ENCODE measurements around the gene BAIAP2L2.
A peak's percentile ranks its signal among the peaks of the same experiment; 100 is the strongest.
"Not testable (repeated sequence)": the region's sequence is repeated elsewhere in the genome, so short reads cannot be mapped to it uniquely, and the experiment has no call there.

Gene BAIAP2L2

GRCh38 chr22:38040953-38041759 is 69.3 kb downstream of the BAIAP2L2 start:
- Histone ChIP-seq H3K4me1 (ENCODE audit: control insufficient read depth in 2 of 2, insufficient read depth in 2 of 2, low read length in 2 of 2) (no peaks in the 10 kb centered on the region), H3K36me3 (ENCODE audit: control insufficient read depth in 2 of 2, insufficient read depth in 2 of 2, low read length in 2 of 2) (no peaks in the 10 kb centered on the region), H3K27me3 (ENCODE audit: control insufficient read depth in 2 of 2, insufficient read depth in 2 of 2, low read length in 2 of 2) (no peaks in the 10 kb centered on the region), H3K9ac (ENCODE audit: low read depth in 1 of 2, low read length in 2 of 2) (no peak overlapping the region), H3K27ac (ENCODE audit: low read depth in 2 of 2, low read length in 2 of 2) (no peak overlapping the region), H3K4me3 (ENCODE audit: low read length in 2 of 2) (no peak overlapping the region), H3K9me3 (ENCODE audit: control insufficient read depth in 2 of 2, low read length in 2 of 2) (no peaks in the 10 kb centered on the region)

GRCh38 chr22:38038890-38039812 is 71.3 kb downstream of the BAIAP2L2 start:
- no peaks in the 10 kb centered on the region for H3K27me3 ChIP-seq (ENCODE audit: control insufficient read depth in 2 of 2, insufficient read depth in 2 of 2, low read length in 2 of 2)
- H3K9me3 ChIP-seq (ENCODE audit: control insufficient read depth in 2 of 2, low read length in 2 of 2) = no peaks in the 10 kb centered on the region
- H3K27ac ChIP-seq (ENCODE audit: low read depth in 2 of 2, low read length in 2 of 2) = peak overlapping the region in 1 of 2 donors; percentile 33
- no peaks in the 10 kb centered on the region for H3K36me3 ChIP-seq (ENCODE audit: control insufficient read depth in 2 of 2, insufficient read depth in 2 of 2, low read length in 2 of 2)
- peaks cover 3 to 5% of the 10 kb centered on the region in 2 donors for H3K4me1 ChIP-seq (ENCODE audit: control insufficient read depth in 2 of 2, insufficient read depth in 2 of 2, low read length in 2 of 2)
- no peak overlapping the region for H3K4me3 ChIP-seq (ENCODE audit: low read length in 2 of 2)
- no peak overlapping the region for H3K9ac ChIP-seq (ENCODE audit: low read depth in 1 of 2, low read length in 2 of 2)

DNA sequence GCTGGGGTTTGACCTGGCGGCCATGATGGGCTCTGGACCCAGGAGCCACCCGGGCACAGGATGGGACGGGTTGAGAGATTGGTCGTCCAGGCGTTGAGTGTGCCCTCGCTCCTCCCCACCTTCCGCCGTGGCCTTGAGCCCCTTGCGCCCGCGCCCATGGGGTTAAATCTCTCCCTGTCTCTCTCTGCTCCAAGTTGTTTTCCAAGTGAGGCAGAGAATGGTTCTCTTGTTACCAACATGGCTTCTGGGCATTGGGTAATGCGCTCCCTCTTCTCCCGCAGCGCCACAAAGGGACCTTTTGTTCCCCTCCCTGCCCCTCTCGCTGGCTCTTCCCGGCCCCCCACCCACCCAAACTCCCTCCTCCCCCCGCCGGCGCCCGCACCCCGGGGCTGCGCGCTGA is 72.1 kb downstream of the BAIAP2L2 start:
- no peak overlapping the region for H3K9ac ChIP-seq (ENCODE audit: low read depth in 1 of 2, low read length in 2 of 2)
- H3K4me1 ChIP-seq (ENCODE audit: control insufficient read depth in 2 of 2, insufficient read depth in 2 of 2, low read length in 2 of 2) = peaks cover 5 to 10% of the 10 kb centered on the region in 2 donors
- no peaks in the 10 kb centered on the region for H3K27me3 ChIP-seq (ENCODE audit: control insufficient read depth in 2 of 2, insufficient read depth in 2 of 2, low read length in 2 of 2)
- no peaks in the 10 kb centered on the region for H3K36me3 ChIP-seq (ENCODE audit: control insufficient read depth in 2 of 2, insufficient read depth in 2 of 2, low read length in 2 of 2)
- H3K9me3 ChIP-seq (ENCODE audit: control insufficient read depth in 2 of 2, low read length in 2 of 2) = no peaks in the 10 kb centered on the region
- peak overlapping the region in 1 of 2 donors; percentile 13 for H3K27ac ChIP-seq (ENCODE audit: low read depth in 2 of 2, low read length in 2 of 2)
- H3K4me3 ChIP-seq (ENCODE audit: low read length in 2 of 2) = no peak overlapping the region

GRCh38 chr22:38037367-38038150 is 72.9 kb downstream of the BAIAP2L2 start:
- H3K9ac ChIP-seq (ENCODE audit: low read depth in 1 of 2, low read length in 2 of 2); H3K4me3 ChIP-seq (ENCODE audit: low read length in 2 of 2); H3K27ac ChIP-seq (ENCODE audit: low read depth in 2 of 2, low read length in 2 of 2): not testable (repeated sequence)

GRCh38 chr22:38036392-38037062 is 74.0 kb downstream of the BAIAP2L2 start:
- H3K27ac ChIP-seq (ENCODE audit: low read depth in 2 of 2, low read length in 2 of 2) = no peak overlapping the region
- H3K9me3 ChIP-seq (ENCODE audit: control insufficient read depth in 2 of 2, low read length in 2 of 2) = no peaks in the 10 kb centered on the region
- no peak overlapping the region for H3K4me3 ChIP-seq (ENCODE audit: low read length in 2 of 2)
- H3K36me3 ChIP-seq (ENCODE audit: control insufficient read depth in 2 of 2, insufficient read depth in 2 of 2, low read length in 2 of 2) = no peaks in the 10 kb centered on the region
- no peak overlapping the region for H3K9ac ChIP-seq (ENCODE audit: low read depth in 1 of 2, low read length in 2 of 2)
- peaks cover 5 to 10% of the 10 kb centered on the region in 2 donors for H3K4me1 ChIP-seq (ENCODE audit: control insufficient read depth in 2 of 2, insufficient read depth in 2 of 2, low read length in 2 of 2)
- no peaks in the 10 kb centered on the region for H3K27me3 ChIP-seq (ENCODE audit: control insufficient read depth in 2 of 2, insufficient read depth in 2 of 2, low read length in 2 of 2)

More at GRCh38 chr22:38037367-38038150, 72.9 kb downstream of the BAIAP2L2 start:
- not testable (repeated sequence) for H3K27me3 ChIP-seq (ENCODE audit: control insufficient read depth in 2 of 2, insufficient read depth in 2 of 2, low read length in 2 of 2); H3K36me3 ChIP-seq (ENCODE audit: control insufficient read depth in 2 of 2, insufficient read depth in 2 of 2, low read length in 2 of 2); H3K9me3 ChIP-seq (ENCODE audit: control insufficient read depth in 2 of 2, low read length in 2 of 2); H3K4me1 ChIP-seq (ENCODE audit: control insufficient read depth in 2 of 2, insufficient read depth in 2 of 2, low read length in 2 of 2)

GRCh38 chr22:38035530-38035885 is 75.0 kb downstream of the BAIAP2L2 start:
- no peak overlapping the region for H3K9ac ChIP-seq (ENCODE audit: low read depth in 1 of 2, low read length in 2 of 2)

More at GRCh38 chr22:38035530-38035885, 75.0 kb downstream of the BAIAP2L2 start:
- peaks cover 5 to 13% of the 10 kb centered on the region in 2 donors for H3K4me1 ChIP-seq (ENCODE audit: control insufficient read depth in 2 of 2, insufficient read depth in 2 of 2, low read length in 2 of 2)
- H3K4me3 ChIP-seq (ENCODE audit: low read length in 2 of 2) = no peak overlapping the region
- no peaks in the 10 kb centered on the region for H3K9me3 ChIP-seq (ENCODE audit: control insufficient read depth in 2 of 2, low read length in 2 of 2)
- H3K36me3 ChIP-seq (ENCODE audit: control insufficient read depth in 2 of 2, insufficient read depth in 2 of 2, low read length in 2 of 2) = no peaks in the 10 kb centered on the region
- no peaks in the 10 kb centered on the region for H3K27me3 ChIP-seq (ENCODE audit: control insufficient read depth in 2 of 2, insufficient read depth in 2 of 2, low read length in 2 of 2)
- H3K27ac ChIP-seq (ENCODE audit: low read depth in 2 of 2, low read length in 2 of 2) = no peak overlapping the region
